ENCODE results near the gene ZFYVE27.
"Not testable (repeated sequence)": the region's sequence is repeated elsewhere in the genome, so short reads cannot be mapped to it uniquely, and the experiment has no call there.

ZFYVE27 gene

GRCh38 chr10:97736902-97737769, at the start of gene ZFYVE27:
TSS of gene ZFYVE27 (plus strand) at chr10:97737128. CDS start at chr10:97738478, 1,350 bp downstream.
- Mint-ChIP-seq H3K4me3 (peak within 1 kb of the TSS; percentile 97), H3K4me1 (peaks cover 57% of the 10 kb centered on the region), H3K9me3 (no peaks in the 10 kb centered on the region), H3K27me3 (peaks cover 1% of the 10 kb centered on the region), H3K27ac (ENCODE audit: low read depth) (peak within 1 kb of the TSS; percentile 99), H3K36me3 (ENCODE audit: insufficient read depth) (peaks cover 39% of the 10 kb centered on the region)
- ATAC-seq (replicated peaks; ENCODE audit: extremely low read depth, poor library complexity, severe bottlenecking) (peak; percentile 81), DNase-seq (ENCODE audit: low spot score in 2 of 2) (peak; percentile 93 to 95)

- H3K4me3 Mint-ChIP-seq: peak overlapping the region; percentile 83
- peaks cover 8% of the 10 kb centered on the region for H3K4me1 Mint-ChIP-seq
- H3K9me3 Mint-ChIP-seq: no peaks in the 10 kb centered on the region
- H3K27me3 Mint-ChIP-seq: no peaks in the 10 kb centered on the region
- no peak for ATAC-seq (replicated peaks; ENCODE audit: extremely low read depth, poor library complexity, severe bottlenecking)
- H3K36me3 Mint-ChIP-seq (ENCODE audit: insufficient read depth): peaks cover 5% of the 10 kb centered on the region
- DNase-seq (ENCODE audit: low spot score in 2 of 2): no peak
- H3K27ac Mint-ChIP-seq (ENCODE audit: low read depth): peak overlapping the region; percentile 6
These were observed 48.8 kb upstream of the ZFYVE27 start for GRCh38 chr10:97687785-97688781.

- Mint-ChIP-seq H3K27me3 (no peaks in the 10 kb centered on the region), H3K36me3 (ENCODE audit: insufficient read depth) (peaks cover 5% of the 10 kb centered on the region), H3K4me3 (no peak overlapping the region), H3K4me1 (peaks cover 8% of the 10 kb centered on the region), H3K9me3 (no peaks in the 10 kb centered on the region), H3K27ac (ENCODE audit: low read depth) (no peak overlapping the region)
- no peak for ATAC-seq (replicated peaks; ENCODE audit: extremely low read depth, poor library complexity, severe bottlenecking)
- no peak for DNase-seq (ENCODE audit: low spot score in 2 of 2)
These were observed 47.3 kb upstream of the ZFYVE27 start for GRCh38 chr10:97689559-97690020.

- peaks cover 8% of the 10 kb centered on the region for H3K4me1 Mint-ChIP-seq
- peaks cover 5% of the 10 kb centered on the region for H3K36me3 Mint-ChIP-seq (ENCODE audit: insufficient read depth)
- ATAC-seq (replicated peaks; ENCODE audit: extremely low read depth, poor library complexity, severe bottlenecking) (no peak), DNase-seq (ENCODE audit: low spot score in 2 of 2) (no peak)
- no peaks in the 10 kb centered on the region for H3K9me3 Mint-ChIP-seq
- no peak overlapping the region for H3K27ac Mint-ChIP-seq (ENCODE audit: low read depth)
- no peaks in the 10 kb centered on the region for H3K27me3 Mint-ChIP-seq
- no peak overlapping the region for H3K4me3 Mint-ChIP-seq
These were observed 46.8 kb upstream of the ZFYVE27 start for GRCh38 chr10:97690133-97690532.

GRCh38 chr10:97698072-97698655, 38.8 kb upstream of the ZFYVE27 start:
- not testable (repeated sequence) for H3K27me3 Mint-ChIP-seq; H3K36me3 Mint-ChIP-seq (ENCODE audit: insufficient read depth); H3K9me3 Mint-ChIP-seq; ATAC-seq (replicated peaks; ENCODE audit: extremely low read depth, poor library complexity, severe bottlenecking); H3K4me3 Mint-ChIP-seq; DNase-seq (ENCODE audit: low spot score in 2 of 2); H3K4me1 Mint-ChIP-seq; H3K27ac Mint-ChIP-seq (ENCODE audit: low read depth)

- Mint-ChIP-seq H3K27ac (ENCODE audit: low read depth) (no peak overlapping the region), H3K27me3 (peaks cover 16% of the 10 kb centered on the region), H3K4me1 (no peaks in the 10 kb centered on the region), H3K36me3 (ENCODE audit: insufficient read depth) (no peaks in the 10 kb centered on the region), H3K4me3 (no peak overlapping the region), H3K9me3 (no peaks in the 10 kb centered on the region)
- DNase-seq (ENCODE audit: low spot score in 2 of 2): peak in 1 of 2 donors; percentile 30
- peak; percentile 88 for ATAC-seq (replicated peaks; ENCODE audit: extremely low read depth, poor library complexity, severe bottlenecking)
These were observed 35.4 kb upstream of the ZFYVE27 start for GRCh38 chr10:97701438-97702069.

- no peaks in the 10 kb centered on the region for H3K4me1 Mint-ChIP-seq
- no peak overlapping the region for H3K27ac Mint-ChIP-seq (ENCODE audit: low read depth)
- no peak for ATAC-seq (replicated peaks; ENCODE audit: extremely low read depth, poor library complexity, severe bottlenecking)
- H3K27me3 Mint-ChIP-seq: peaks cover 22% of the 10 kb centered on the region
- no peak for DNase-seq (ENCODE audit: low spot score in 2 of 2)
- no peak overlapping the region for H3K4me3 Mint-ChIP-seq
- no peaks in the 10 kb centered on the region for H3K36me3 Mint-ChIP-seq (ENCODE audit: insufficient read depth)
- no peaks in the 10 kb centered on the region for H3K9me3 Mint-ChIP-seq
These were observed 33.4 kb upstream of the ZFYVE27 start for GRCh38 chr10:97703398-97704067.

- Mint-ChIP-seq H3K9me3 (no peaks in the 10 kb centered on the region), H3K4me3 (no peak overlapping the region), H3K36me3 (ENCODE audit: insufficient read depth) (no peaks in the 10 kb centered on the region), H3K4me1 (no peaks in the 10 kb centered on the region), H3K27ac (ENCODE audit: low read depth) (no peak overlapping the region), H3K27me3 (peaks cover 31% of the 10 kb centered on the region)
- ATAC-seq (replicated peaks; ENCODE audit: extremely low read depth, poor library complexity, severe bottlenecking): no peak
- DNase-seq (ENCODE audit: low spot score in 2 of 2): no peak
These were observed 32.6 kb upstream of the ZFYVE27 start for GRCh38 chr10:97704341-97704740.

- H3K4me3 Mint-ChIP-seq: no peak overlapping the region
- ATAC-seq (replicated peaks; ENCODE audit: extremely low read depth, poor library complexity, severe bottlenecking): no peak
- H3K27ac Mint-ChIP-seq (ENCODE audit: low read depth): no peak overlapping the region
- DNase-seq (ENCODE audit: low spot score in 2 of 2): no peak
- peaks cover 38% of the 10 kb centered on the region for H3K27me3 Mint-ChIP-seq
- H3K9me3 Mint-ChIP-seq: no peaks in the 10 kb centered on the region
- no peaks in the 10 kb centered on the region for H3K36me3 Mint-ChIP-seq (ENCODE audit: insufficient read depth)
- H3K4me1 Mint-ChIP-seq: no peaks in the 10 kb centered on the region
These were observed 31.8 kb upstream of the ZFYVE27 start for GRCh38 chr10:97705006-97705670.

GRCh38 chr10:97707134-97707861, 29.6 kb upstream of the ZFYVE27 start:
- H3K9me3 Mint-ChIP-seq: no peaks in the 10 kb centered on the region
- no peaks in the 10 kb centered on the region for H3K36me3 Mint-ChIP-seq (ENCODE audit: insufficient read depth)
- no peak for DNase-seq (ENCODE audit: low spot score in 2 of 2)
- no peak overlapping the region for H3K4me3 Mint-ChIP-seq
- H3K27ac Mint-ChIP-seq (ENCODE audit: low read depth): no peak overlapping the region
- H3K4me1 Mint-ChIP-seq: no peaks in the 10 kb centered on the region
- no peak for ATAC-seq (replicated peaks; ENCODE audit: extremely low read depth, poor library complexity, severe bottlenecking)
- peaks cover 51% of the 10 kb centered on the region for H3K27me3 Mint-ChIP-seq

- Mint-ChIP-seq H3K27ac (ENCODE audit: low read depth) (no peak overlapping the region), H3K4me1 (peaks cover 6% of the 10 kb centered on the region), H3K36me3 (ENCODE audit: insufficient read depth) (peaks cover 2% of the 10 kb centered on the region), H3K4me3 (no peak overlapping the region), H3K27me3 (peaks cover 60% of the 10 kb centered on the region), H3K9me3 (no peaks in the 10 kb centered on the region)
- no peak for ATAC-seq (replicated peaks; ENCODE audit: extremely low read depth, poor library complexity, severe bottlenecking)
- DNase-seq (ENCODE audit: low spot score in 2 of 2): no peak
These were observed 28.8 kb upstream of the ZFYVE27 start for GRCh38 chr10:97708167-97708566.
